GM23338 (cell line): ENCODE results near the gene MIDN. TPM values are rescaled to one million over a fixed set of nuclear protein-coding genes. Genes with fewer than 3 reads are reported as not detected.

Experiments
- ATAC-seq: fragments of 200-7000 bp; cut with Tn5 transposase; 3 replicates; pipeline ENCODE4 v1.9.1; 2020
- DNase-seq: peaks from one replicate; pipeline ENCODE4 v3.0.0-alpha.2; 2015; ENCODE audit warnings: low spot score
- H2AFZ ChIP-seq: fragments of 200-600 bp; sonication (generic); 2 replicates; pipeline ENCODE4 v1.8.0; 2016; ENCODE audit warnings: antibody characterized with exemption, mild to moderate bottlenecking, moderate library complexity
- H3F3A ChIP-seq: fragments of 200-600 bp; sonication (generic); replicated peaks from 2 replicates; pipeline ENCODE4 v1.8.0; 2017; ENCODE audit warnings: antibody characterized with exemption, mixed run types, low read depth
- H3K27ac ChIP-seq: fragments of 200-600 bp; sonication (generic); 2 replicates; pipeline ENCODE4 v1.6.1; 2016; ENCODE audit warnings: low read depth
- H3K27me3 ChIP-seq: fragments of 200-600 bp; sonication (generic); 2 replicates; pipeline ENCODE4 v1.8.0; 2016; ENCODE audit warnings: mild to moderate bottlenecking, mixed run types, moderate library complexity; ENCODE audit not compliant: insufficient read depth
- H3K36me3 ChIP-seq: fragments of 200-600 bp; sonication (generic); 2 replicates; pipeline ENCODE4 v1.8.0; 2016; ENCODE audit warnings: mild to moderate bottlenecking; ENCODE audit not compliant: insufficient read depth
- H3K4me1 ChIP-seq: fragments of 200-600 bp; sonication (generic); 2 replicates; pipeline ENCODE4 v1.8.0; 2016; ENCODE audit warnings: mild to moderate bottlenecking, moderate library complexity; ENCODE audit not compliant: insufficient read depth
- H3K4me2 ChIP-seq: fragments of 200-600 bp; sonication (generic); 2 replicates; pipeline ENCODE4 v1.7.1; 2017; ENCODE audit warnings: mixed run types
- H3K4me3 ChIP-seq: fragments of 200-600 bp; sonication (generic); 2 replicates; pipeline ENCODE4 v1.6.1; 2016; ENCODE audit warnings: mixed run types
- H3K79me2 ChIP-seq: fragments of 200-600 bp; sonication (generic); replicated peaks from 2 replicates; pipeline ENCODE4 v1.8.0; 2017; ENCODE audit warnings: mild to moderate bottlenecking; ENCODE audit not compliant: insufficient read depth
- H3K9me2 ChIP-seq: fragments of 200-600 bp; sonication (generic); 2 replicates; pipeline ENCODE4 v1.8.0; 2017; ENCODE audit not compliant: insufficient read depth
- H4K20me1 ChIP-seq: fragments of 200-600 bp; sonication (generic); replicated peaks from 2 replicates; pipeline ENCODE4 v1.8.0; 2017; ENCODE audit warnings: mild to moderate bottlenecking; ENCODE audit not compliant: insufficient read depth
- H3K27ac Mint-ChIP-seq: 2 replicates; pipeline ENCODE4 v1.8.0; 2020; ENCODE audit warnings: inconsistent platforms, mild to moderate bottlenecking, moderate library complexity, mixed read lengths
- H3K27me3 Mint-ChIP-seq: 3 replicates; pipeline ENCODE4 v1.8.0; 2022; ENCODE audit warnings: low read depth, mild to moderate bottlenecking, moderate library complexity, mixed read lengths, inconsistent platforms; ENCODE audit not compliant: insufficient read depth, poor library complexity
- H3K36me3 Mint-ChIP-seq: 3 replicates; pipeline ENCODE4 v1.8.0; 2021; ENCODE audit warnings: low read depth, mild to moderate bottlenecking, inconsistent platforms, moderate library complexity, mixed read lengths
- H3K4me1 Mint-ChIP-seq: 3 replicates; pipeline ENCODE4 v1.8.0; 2020; ENCODE audit warnings: mild to moderate bottlenecking, inconsistent platforms, mixed read lengths
- H3K4me3 Mint-ChIP-seq: 3 replicates; pipeline ENCODE4 v1.8.0; 2021; ENCODE audit warnings: moderate library complexity, mild to moderate bottlenecking, inconsistent platforms, mixed read lengths
- H3K9me3 Mint-ChIP-seq: 3 replicates; pipeline ENCODE4 v1.8.0; 2020; ENCODE audit warnings: moderate library complexity, mild to moderate bottlenecking, inconsistent platforms, mixed read lengths
- CTCF ChIP-seq, 2 experiments: fragments of 200-600 bp in 1 of 2; sonication (generic) in 1 of 2; conservative IDR thresholded peaks; 2 replicates each; pipeline versions ENCODE4 v1.5.1 to v1.6.1; 2016 to 2017; ENCODE audit warnings: antibody characterized with exemption in 2 of 2, low read depth in 2 of 2, mild to moderate bottlenecking in 2 of 2, moderate library complexity in 1 of 2
- EZH2 ChIP-seq: fragments of 200-600 bp; sonication (generic); IDR thresholded peaks from one replicate; pipeline ENCODE4 v1.8.0; 2017; ENCODE audit warnings: antibody characterized with exemption, mild to moderate bottlenecking, low read depth; ENCODE audit not compliant: unreplicated experiment
- EZH2phosphoT487 ChIP-seq: fragments of 200-600 bp; sonication (generic); IDR thresholded peaks from one replicate; pipeline ENCODE4 v1.8.1; 2018; ENCODE audit warnings: antibody characterized with exemption; ENCODE audit not compliant: unreplicated experiment
- JUNB ChIP-seq: IDR thresholded peaks from one replicate; pipeline ENCODE4 v1.6.1; 2016; ENCODE audit warnings: antibody characterized with exemption; ENCODE audit not compliant: unreplicated experiment
- NANOG ChIP-seq: IDR thresholded peaks from 2 replicates; pipeline ENCODE4 v1.6.1; 2016; ENCODE audit warnings: antibody characterized with exemption, borderline replicate concordance
- STAT1 ChIP-seq: IDR thresholded peaks from one replicate; pipeline ENCODE4 v1.6.1; 2016; ENCODE audit warnings: antibody characterized with exemption; ENCODE audit not compliant: unreplicated experiment
- ZNF331 ChIP-seq: fragments of 250-450 bp; sonication (Bioruptor Pico); IDR thresholded peaks from 2 replicates; pipeline ENCODE4 v1.5.0; 2020; ENCODE audit warnings: low read depth, mild to moderate bottlenecking, moderate library complexity
- ZNF462 ChIP-seq: fragments of 250-450 bp; sonication (Bioruptor Pico); IDR thresholded peaks from 2 replicates; pipeline ENCODE4 v1.5.0; 2020; ENCODE audit warnings: mild to moderate bottlenecking, moderate library complexity
- polyA plus RNA-seq: library from polyadenylated mRNA; unstranded; fragments of >200 nt; fragmentation: Nextera tagmentation; extraction: Ambion mirVana; gene quantifications from 2 replicates; pipeline ENCODE4 v1.2.1, GENCODE V29; 2016
- total RNA-seq: library from RNA; depleted of rRNA; stranded (reverse); fragments of >200 nt; shearing (Covaris generic); gene quantifications from 2 replicates; pipeline ENCODE4 v1.2.3, GENCODE V29; 2014

MIDN gene
- total and polyA plus RNA-seq, 2 experiments from 2014 or later, result 28.6 to 113 TPM

- TF ChIP-seq ZNF462, result no peak
- no peak for TF ChIP-seq NANOG
- no peak for TF ChIP-seq ZNF331 (CRISPR knock-in tag)
- TF ChIP-seq STAT1, result no peak
- no peak for TF ChIP-seq JUNB
- TF ChIP-seq CTCF (conservative IDR thresholded peaks at IDR 0.05; ENCODE audit: low read depth in 2 of 2), result no peak
These were observed 59.4 kb downstream of the MIDN start (continued) for GRCh38 chr19:1307755-1308303.

- H4K20me1 ChIP-seq, result no peaks in the 10 kb centered on the region
- H3K27me3 Mint-ChIP-seq, result peaks cover 8% of the 10 kb centered on the region
- H3K9me2 ChIP-seq, result no peaks in the 10 kb centered on the region
- H3K79me2 ChIP-seq, result no peaks in the 10 kb centered on the region
- no peak overlapping the region for H3K4me3 ChIP-seq
- no peaks in the 10 kb centered on the region for H3K36me3 Mint-ChIP-seq
- DNase-seq (no peak), ATAC-seq (no peak)
- H3K27ac Mint-ChIP-seq, result no peak overlapping the region
- no peak overlapping the region for H3K27ac ChIP-seq
- H3F3A ChIP-seq, result 0 out of 2 replicates have a peak, but pooled peaks cover 2% of the 10 kb centered on the region
- no peak overlapping the region for H2AFZ ChIP-seq
- H3K4me1 ChIP-seq, result no peaks in the 10 kb centered on the region
- no peaks in the 10 kb centered on the region for H3K27me3 ChIP-seq
- H3K4me3 Mint-ChIP-seq, result no peak overlapping the region
- H3K9me3 Mint-ChIP-seq, result no peaks in the 10 kb centered on the region
- H3K4me1 Mint-ChIP-seq, result no peaks in the 10 kb centered on the region
- no peaks in the 10 kb centered on the region for H3K36me3 ChIP-seq
- H3K4me2 ChIP-seq, result no peak overlapping the region
- TF ChIP-seq EZH2phosphoT487 (no peak), EZH2 (no peak), ZNF462 (no peak)
These were observed 60.3 kb downstream of the MIDN start for GRCh38 chr19:1308718-1309117.
